ENCODE data around the gene PAX3. TPM values are rescaled to one million over a fixed set of nuclear protein-coding genes. Genes with fewer than 3 reads are reported as not detected.

The PAX3 gene
- total RNA-seq, 1 donor from 2014 or later, result 0.25 TPM

GRCh38 chr2:222295368-222296062 is 3.3 kb downstream of the PAX3 start:
- H3K4me1 Mint-ChIP-seq, result peaks cover 18% of the 10 kb centered on the region
- H3K27me3 Mint-ChIP-seq (ENCODE audit: low read depth), result peaks cover 99% of the 10 kb centered on the region
- TF ChIP-seq CTCF (IDR thresholded peaks at IDR 0.05; ENCODE audit: unreplicated experiment), result no peak
- no peak overlapping the region for H3K4me3 Mint-ChIP-seq
- H3K27ac Mint-ChIP-seq, result peak overlapping the region; percentile 30
- no peaks in the 10 kb centered on the region for H3K9me3 Mint-ChIP-seq
- no peak for DNase-seq (ENCODE audit: low spot score in 2 of 2, unreplicated experiment in 2 of 2)
- no peaks in the 10 kb centered on the region for H3K36me3 Mint-ChIP-seq

GRCh38 chr2:222294996-222295367 is 3.8 kb downstream of the PAX3 start:
- Mint-ChIP-seq H3K27me3 (ENCODE audit: low read depth) (peaks cover 99% of the 10 kb centered on the region), H3K4me3 (no peak overlapping the region), H3K9me3 (no peaks in the 10 kb centered on the region), H3K36me3 (no peaks in the 10 kb centered on the region), H3K4me1 (peaks cover 20% of the 10 kb centered on the region), H3K27ac (peak overlapping the region; percentile 30)
- no peak for DNase-seq (ENCODE audit: low spot score in 2 of 2, unreplicated experiment in 2 of 2)
- TF ChIP-seq CTCF (IDR thresholded peaks at IDR 0.05; ENCODE audit: unreplicated experiment), result no peak

- Mint-ChIP-seq H3K4me1 (peaks cover 16% of the 10 kb centered on the region), H3K27ac (no peak overlapping the region), H3K36me3 (no peaks in the 10 kb centered on the region), H3K27me3 (ENCODE audit: low read depth) (peaks cover 99% of the 10 kb centered on the region), H3K4me3 (no peak overlapping the region), H3K9me3 (no peaks in the 10 kb centered on the region)
- no peak for TF ChIP-seq CTCF (IDR thresholded peaks at IDR 0.05; ENCODE audit: unreplicated experiment)
- no peak for DNase-seq (ENCODE audit: low spot score in 2 of 2, unreplicated experiment in 2 of 2)
These were observed 4.9 kb downstream of the PAX3 start for GRCh38 chr2:222293660-222294630.

- no peak for TF ChIP-seq CTCF (IDR thresholded peaks at IDR 0.05; ENCODE audit: unreplicated experiment)
- H3K27ac Mint-ChIP-seq, result no peak overlapping the region
These were observed 6.4 kb downstream of the PAX3 start for GRCh38 chr2:222292149-222293134.

GRCh38 chr2:222291485-222291841 is 7.3 kb downstream of the PAX3 start:
- H3K4me1 Mint-ChIP-seq, result peaks cover 10% of the 10 kb centered on the region
- DNase-seq (ENCODE audit: low spot score in 2 of 2, unreplicated experiment in 2 of 2), result no peak
- no peaks in the 10 kb centered on the region for H3K9me3 Mint-ChIP-seq
- no peak overlapping the region for H3K4me3 Mint-ChIP-seq
- H3K36me3 Mint-ChIP-seq, result no peaks in the 10 kb centered on the region
- TF ChIP-seq CTCF (IDR thresholded peaks at IDR 0.05; ENCODE audit: unreplicated experiment), result no peak
- peaks cover 99% of the 10 kb centered on the region for H3K27me3 Mint-ChIP-seq (ENCODE audit: low read depth)
- H3K27ac Mint-ChIP-seq, result no peak overlapping the region

More at GRCh38 chr2:222292149-222293134, 6.4 kb downstream of the PAX3 start:
- Mint-ChIP-seq H3K9me3 (no peaks in the 10 kb centered on the region), H3K4me1 (peaks cover 10% of the 10 kb centered on the region), H3K27me3 (ENCODE audit: low read depth) (peaks cover 99% of the 10 kb centered on the region), H3K36me3 (no peaks in the 10 kb centered on the region), H3K4me3 (no peak overlapping the region)
- no peak for DNase-seq (ENCODE audit: low spot score in 2 of 2, unreplicated experiment in 2 of 2)

Data from mesothelial cell of epicardium (in vitro differentiated cells).